Measurements from ENCODE around the gene SEC23IP.

The SEC23IP gene

GRCh38 chr10:119853574-119853973 lies 39.0 kb upstream of the SEC23IP start:
- Histone ChIP-seq H4K20me1 (ENCODE audit: low read depth, low read length) (no peaks in the 10 kb centered on the region), H3K27ac (ENCODE audit: low read depth, low read length) (no peak overlapping the region), H3K4me3 (ENCODE audit: insufficient read depth, low read length, poor library complexity, severe bottlenecking) (no peak overlapping the region), H3K9me2 (replicated peaks; ENCODE audit: insufficient read depth, low read length) (no peaks in the 10 kb centered on the region), H3K4me2 (ENCODE audit: low read depth, low read length, poor library complexity, severe bottlenecking) (no peak overlapping the region), H3K79me2 (ENCODE audit: insufficient read depth, low read length) (peaks cover 15% of the 10 kb centered on the region), H3F3A (ENCODE audit: insufficient read depth) (peaks cover 9% of the 10 kb centered on the region; the same call in 1 of the 2 replicates), H2AFZ (ENCODE audit: low read depth, low read length, severe bottlenecking) (no peak overlapping the region), H3K9me3 (ENCODE audit: insufficient read depth, low read length) (no peaks in the 10 kb centered on the region), H3K9ac (ENCODE audit: low read length) (no peak overlapping the region), H3K27me3 (ENCODE audit: low read length) (no peaks in the 10 kb centered on the region), H3K36me3 (ENCODE audit: low read length) (peaks cover 58% of the 10 kb centered on the region)
- TF ChIP-seq CTCF (IDR thresholded peaks at IDR 0.05; ENCODE audit: insufficient read depth, low read length, poor library complexity, severe bottlenecking) (no peak), EZH2phosphoT487 (conservative IDR thresholded peaks at IDR 0.05; ENCODE audit: low read length) (no peak)

GRCh38 chr10:119858063-119858462 lies 34.5 kb upstream of the SEC23IP start:
- Histone ChIP-seq H3K4me2 (ENCODE audit: low read depth, low read length, poor library complexity, severe bottlenecking) (no peak overlapping the region), H4K20me1 (ENCODE audit: low read depth, low read length) (peaks cover 26% of the 10 kb centered on the region), H3K27ac (ENCODE audit: low read depth, low read length) (no peak overlapping the region), H3K36me3 (ENCODE audit: low read length) (peaks cover 38% of the 10 kb centered on the region), H3K9me2 (replicated peaks; ENCODE audit: insufficient read depth, low read length) (no peaks in the 10 kb centered on the region), H3F3A (ENCODE audit: insufficient read depth) (peaks cover 30% of the 10 kb centered on the region), H3K79me2 (ENCODE audit: insufficient read depth, low read length) (peaks cover 59% of the 10 kb centered on the region), H3K9ac (ENCODE audit: low read length) (no peak overlapping the region), H2AFZ (ENCODE audit: low read depth, low read length, severe bottlenecking) (no peak overlapping the region), H3K27me3 (ENCODE audit: low read length) (no peaks in the 10 kb centered on the region), H3K4me3 (ENCODE audit: insufficient read depth, low read length, poor library complexity, severe bottlenecking) (no peak overlapping the region), H3K9me3 (ENCODE audit: insufficient read depth, low read length) (no peaks in the 10 kb centered on the region)
- TF ChIP-seq EZH2phosphoT487 (conservative IDR thresholded peaks at IDR 0.05; ENCODE audit: low read length) (no peak), CTCF (IDR thresholded peaks at IDR 0.05; ENCODE audit: insufficient read depth, low read length, poor library complexity, severe bottlenecking) (no peak)

DNA sequence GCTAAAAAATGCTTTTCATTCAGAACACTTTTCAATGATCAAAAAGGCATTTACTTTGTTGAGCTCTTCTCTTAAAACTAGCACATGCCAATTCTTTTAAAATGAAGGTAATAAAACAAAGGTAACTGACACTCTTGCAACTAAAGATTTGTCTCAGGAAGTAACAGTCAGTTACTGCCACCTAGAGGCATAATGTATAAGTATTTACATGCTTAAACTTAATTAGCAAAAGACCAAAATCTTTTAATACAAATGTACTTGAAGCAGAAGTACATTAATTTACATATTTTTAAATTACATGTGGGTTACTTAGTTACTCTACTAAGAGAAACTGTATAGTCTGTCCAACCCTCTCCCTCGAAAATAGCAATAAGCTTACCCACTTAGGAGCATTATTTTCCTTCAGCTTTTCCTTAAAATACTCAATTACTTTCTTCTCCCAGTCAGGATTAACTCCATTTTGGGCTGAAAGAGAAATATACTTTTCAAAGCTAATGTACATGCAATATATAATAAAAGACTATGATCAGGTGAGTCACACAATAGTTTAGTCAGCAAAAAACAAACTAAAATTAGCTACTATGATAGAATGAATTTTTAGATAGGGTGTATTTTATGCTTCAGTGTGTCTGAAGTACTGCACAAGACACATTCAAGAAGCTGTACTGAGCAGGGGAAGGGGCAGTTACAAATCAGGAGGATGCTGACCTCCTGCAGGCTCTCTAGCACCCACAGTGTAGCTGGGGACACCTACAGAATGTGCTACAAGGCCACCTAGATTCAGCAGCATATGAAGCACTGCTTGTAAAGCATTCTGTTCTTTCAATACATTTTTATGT lies 32.9 kb upstream of the SEC23IP start:
- Histone ChIP-seq H3K9me2 (replicated peaks; ENCODE audit: insufficient read depth, low read length) (no peaks in the 10 kb centered on the region), H2AFZ (ENCODE audit: low read depth, low read length, severe bottlenecking) (no peak overlapping the region), H3K4me2 (ENCODE audit: low read depth, low read length, poor library complexity, severe bottlenecking) (peak overlapping the region; percentile 20), H3K4me3 (ENCODE audit: insufficient read depth, low read length, poor library complexity, severe bottlenecking) (no peak overlapping the region), H3K79me2 (ENCODE audit: insufficient read depth, low read length) (peaks cover 75% of the 10 kb centered on the region), H4K20me1 (ENCODE audit: low read depth, low read length) (peaks cover 32% of the 10 kb centered on the region), H3K9me3 (ENCODE audit: insufficient read depth, low read length) (peaks cover 2% of the 10 kb centered on the region; the same call in 1 of the 2 replicates), H3F3A (ENCODE audit: insufficient read depth) (peaks cover 38% of the 10 kb centered on the region), H3K27ac (ENCODE audit: low read depth, low read length) (peak overlapping the region; percentile 25; the same call in 1 of the 2 replicates), H3K9ac (ENCODE audit: low read length) (no peak overlapping the region), H3K36me3 (ENCODE audit: low read length) (peaks cover 37% of the 10 kb centered on the region), H3K27me3 (ENCODE audit: low read length) (no peaks in the 10 kb centered on the region)
- no peak for TF ChIP-seq EZH2phosphoT487 (conservative IDR thresholded peaks at IDR 0.05; ENCODE audit: low read length)
- TF ChIP-seq CTCF (IDR thresholded peaks at IDR 0.05; ENCODE audit: insufficient read depth, low read length, poor library complexity, severe bottlenecking): peak; percentile 63

Data from SU-DHL-6 (cell line).